ENCODE data around the gene PPFIBP1.
A peak's percentile ranks its signal among the peaks of the same experiment; 100 is the strongest.

The PPFIBP1 gene

DNA sequence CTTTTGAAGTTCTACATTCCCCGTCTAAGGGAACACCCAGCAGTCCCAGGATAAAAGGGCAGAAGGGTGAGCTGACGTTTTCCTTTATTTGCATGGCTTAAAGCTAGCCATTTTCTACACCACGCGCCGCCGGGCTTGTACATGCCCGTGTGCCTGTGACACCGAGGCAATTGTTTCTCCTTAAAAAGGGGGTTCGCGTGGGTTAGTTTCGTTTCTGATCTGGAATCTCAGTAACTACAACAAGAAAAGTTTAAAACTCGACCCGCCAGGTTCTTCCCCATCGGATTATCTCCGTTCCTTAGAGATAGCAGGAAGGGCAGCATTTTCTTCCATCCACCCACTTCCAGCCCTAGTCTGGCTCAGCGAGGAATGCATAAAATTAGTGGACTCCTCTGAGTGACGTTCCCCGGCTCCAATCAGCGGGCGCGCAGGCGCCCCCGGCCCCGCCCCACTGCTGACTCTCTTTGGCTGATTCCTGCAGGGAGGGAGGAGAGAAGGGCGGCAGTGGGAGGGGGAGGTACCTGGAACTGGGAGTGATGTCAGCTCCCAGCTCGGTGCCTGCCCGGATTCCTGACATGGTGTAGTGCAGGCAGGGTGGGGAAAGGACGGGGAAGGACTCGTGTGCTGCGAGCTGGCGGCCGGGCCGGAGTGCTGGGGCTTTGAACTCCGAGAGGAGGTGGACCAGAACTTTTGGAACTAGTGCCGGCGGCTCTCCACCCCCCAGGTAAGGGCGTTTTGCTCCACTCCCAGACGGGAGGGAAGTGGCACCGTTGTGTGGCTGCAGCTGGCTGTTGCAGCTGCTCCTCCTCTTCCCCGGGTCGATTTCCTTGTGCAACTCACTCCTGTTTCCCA lies at the start of gene PPFIBP1:
Gene PPFIBP1 (plus strand): TSS at position 565 of the 852 bp plus-strand sequence. CDS start 109,191 bp downstream, outside the sequence.
- DNase-seq: peak; percentile 97 to 99

DNA sequence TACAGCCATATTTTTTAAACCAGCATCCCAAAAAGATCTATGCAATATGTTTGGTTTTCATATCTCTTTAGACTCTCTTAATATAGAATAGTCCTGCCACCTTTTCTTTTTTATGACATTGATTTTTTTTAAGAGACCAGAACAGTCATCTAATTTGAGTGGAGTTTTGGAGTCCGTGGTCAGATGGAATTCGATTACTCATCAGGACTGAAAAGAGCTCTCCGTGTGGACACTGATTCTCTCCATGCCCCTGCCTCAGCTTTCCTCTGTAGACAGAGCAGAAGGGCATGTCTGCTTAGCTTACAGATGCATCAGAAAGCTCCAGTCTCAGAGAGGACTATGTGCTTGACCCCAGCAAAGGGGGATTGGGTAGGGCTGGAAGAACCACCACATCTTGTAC lies 49.7 kb upstream of the PPFIBP1 start:
- no peak for DNase-seq

DNA sequence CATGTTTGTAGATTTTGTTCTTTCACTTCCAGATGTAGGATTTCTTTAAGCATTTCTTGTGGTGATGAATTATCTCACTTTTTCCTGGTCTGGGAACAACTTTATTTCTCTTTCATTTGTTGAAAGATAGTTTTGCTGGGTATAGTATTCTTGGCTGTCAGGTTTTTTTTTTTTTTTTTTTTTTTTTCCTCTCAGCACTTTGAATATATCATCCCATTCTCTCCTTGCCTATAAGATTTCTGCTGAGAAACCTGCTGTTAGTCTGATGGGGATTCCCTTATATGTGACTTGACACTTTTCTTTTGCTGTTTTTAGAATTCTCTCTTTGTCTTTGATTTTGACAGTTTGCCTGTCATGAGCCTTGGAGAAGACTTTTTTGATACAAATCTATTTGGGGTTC lies 47.0 kb upstream of the PPFIBP1 start:
- DNase-seq: no peak

DNA sequence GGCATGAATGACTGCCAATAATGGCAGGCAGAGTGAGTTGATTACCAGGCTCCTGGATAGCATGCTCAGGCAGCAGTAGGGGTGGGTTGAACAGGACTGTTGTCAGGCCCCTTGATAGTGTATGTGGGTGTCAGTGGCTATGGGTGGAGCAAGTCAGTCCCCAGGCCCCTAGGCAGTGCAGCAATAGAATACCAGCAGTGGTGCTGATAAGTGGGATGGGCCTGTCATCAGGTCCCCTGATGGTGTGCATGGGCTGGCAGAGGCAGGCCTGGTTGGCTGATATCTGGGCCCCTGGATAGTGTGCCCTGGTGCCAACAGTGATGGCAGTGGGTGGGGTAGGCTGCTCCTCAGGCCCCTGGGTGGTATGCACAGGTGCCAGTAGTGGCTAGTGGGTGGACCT lies 45.1 kb upstream of the PPFIBP1 start:
- DNase-seq: no peak

GRCh38 chr12:27480016-27480415 lies 44.0 kb upstream of the PPFIBP1 start:
- DNase-seq: no peak

DNA sequence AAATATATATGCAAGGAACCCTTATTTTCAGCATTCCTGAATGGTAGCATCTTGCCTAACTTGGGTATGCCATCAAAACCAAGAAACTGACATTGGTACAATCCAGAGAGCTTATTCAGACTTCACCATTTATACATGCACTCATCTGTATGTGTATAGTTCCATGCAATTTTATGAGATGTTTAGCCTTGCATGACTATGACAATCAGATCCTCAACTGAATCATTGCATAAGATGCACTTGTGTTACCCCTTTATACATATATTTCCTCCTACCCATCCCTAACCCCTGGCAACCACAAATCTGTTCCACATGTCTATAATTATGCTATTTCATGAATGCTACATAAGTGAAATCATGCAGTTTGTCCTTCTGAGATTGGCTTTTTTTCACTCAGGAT lies 37.0 kb upstream of the PPFIBP1 start:
- DNase-seq: no peak

- DNase-seq: no peak
These were observed 35.5 kb upstream of the PPFIBP1 start for GRCh38 chr12:27488479-27488878.

- DNase-seq: no peak
These were observed 32.8 kb upstream of the PPFIBP1 start for GRCh38 chr12:27491226-27491625.

DNA sequence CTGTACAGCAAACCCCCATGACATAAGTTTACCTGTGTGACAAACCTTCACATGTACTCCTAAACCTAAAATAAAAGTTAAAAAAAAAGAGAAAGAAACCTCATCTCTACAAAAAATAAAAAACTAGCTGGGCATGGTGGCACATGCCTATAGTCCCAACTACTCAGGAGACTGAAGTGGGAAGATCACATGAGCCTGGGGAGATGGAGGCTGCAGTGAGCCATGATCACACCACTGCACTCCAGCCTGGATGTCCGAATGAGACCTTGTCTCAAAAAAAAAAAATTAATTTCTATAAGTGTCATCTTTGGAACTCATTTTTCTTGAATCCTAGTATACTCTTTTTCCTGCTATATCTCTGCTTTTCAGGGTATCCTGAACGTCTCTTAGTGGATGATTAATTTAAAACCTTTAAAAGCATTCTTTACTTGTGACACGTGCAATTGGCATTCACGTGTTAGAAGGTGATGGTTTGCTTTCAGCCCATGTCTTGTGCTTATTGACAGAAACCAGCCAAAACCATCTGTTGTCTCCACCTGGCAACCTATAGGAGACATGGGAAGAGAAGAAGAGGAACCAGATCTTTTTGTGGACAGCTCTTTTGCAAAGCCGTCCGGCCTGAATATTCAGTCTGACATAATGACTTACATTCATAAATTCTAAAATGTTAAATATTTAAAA lies 30.6 kb upstream of the PPFIBP1 start:
- DNase-seq: no peak

DNA sequence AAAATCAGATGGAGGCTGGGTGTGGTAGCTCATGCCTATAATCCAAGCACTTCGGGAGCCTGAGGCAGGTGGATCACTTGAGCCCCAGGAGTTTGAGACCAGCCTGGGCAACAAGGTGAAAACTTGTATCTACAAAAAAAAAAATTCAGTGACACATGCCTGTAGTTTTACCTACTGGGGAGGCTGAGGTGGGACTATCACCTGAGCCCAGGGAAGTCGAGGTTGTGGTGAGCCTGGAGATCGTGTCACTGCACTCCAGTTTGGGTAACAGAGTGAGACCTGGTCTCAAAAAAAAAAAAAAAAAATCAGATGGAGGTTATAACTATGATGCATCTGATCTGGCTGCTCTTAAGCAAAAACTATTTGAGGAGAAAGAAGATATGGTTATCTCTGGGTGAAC lies 26.6 kb upstream of the PPFIBP1 start:
- DNase-seq: no peak

- no peak for DNase-seq
These were observed 25.9 kb upstream of the PPFIBP1 start for GRCh38 chr12:27498149-27498548.

DNA sequence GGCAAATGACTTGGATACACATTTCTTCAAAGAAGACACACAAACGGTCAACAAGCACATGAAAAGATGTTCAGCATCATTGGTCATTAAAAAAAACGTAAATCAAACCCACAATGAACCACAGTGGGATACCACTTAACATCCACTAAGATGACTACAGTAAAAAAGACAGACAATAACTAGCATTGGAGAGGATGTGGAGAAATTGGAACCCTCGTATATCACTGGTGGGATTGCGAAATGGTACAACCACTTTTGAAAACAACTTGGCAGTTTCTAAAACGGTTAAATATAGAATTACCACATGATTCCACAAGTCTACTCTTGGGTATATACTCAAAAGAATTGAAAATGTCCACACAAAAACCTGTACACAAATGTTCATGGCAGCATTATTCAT lies 25.2 kb upstream of the PPFIBP1 start:
- no peak for DNase-seq

DNA sequence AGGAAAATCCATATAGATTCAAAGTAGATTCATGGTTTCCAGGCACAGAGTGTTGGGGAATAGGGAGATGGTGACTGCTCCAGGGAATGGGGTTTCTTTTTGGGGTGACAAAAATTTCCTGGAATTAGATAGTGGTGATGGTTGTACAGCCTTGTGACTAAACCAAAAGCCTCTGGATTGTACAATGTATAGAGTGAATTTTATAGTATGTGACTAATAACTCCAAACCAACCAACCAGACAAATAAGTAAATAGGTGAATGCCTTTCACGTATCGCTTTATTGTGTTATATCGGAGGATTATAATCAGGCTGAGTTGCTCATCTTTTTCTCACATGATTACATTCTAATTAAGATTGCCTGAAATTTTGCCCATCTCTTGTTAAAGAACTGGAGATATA lies 24.6 kb upstream of the PPFIBP1 start:
- DNase-seq: no peak

- no peak for DNase-seq
These were observed 23.5 kb upstream of the PPFIBP1 start for GRCh38 chr12:27500546-27500945.

- DNase-seq: no peak
These were observed 22.0 kb upstream of the PPFIBP1 start for GRCh38 chr12:27502021-27502435.

- DNase-seq: no peak
These were observed 19.5 kb upstream of the PPFIBP1 start for GRCh38 chr12:27504507-27504906.

DNA sequence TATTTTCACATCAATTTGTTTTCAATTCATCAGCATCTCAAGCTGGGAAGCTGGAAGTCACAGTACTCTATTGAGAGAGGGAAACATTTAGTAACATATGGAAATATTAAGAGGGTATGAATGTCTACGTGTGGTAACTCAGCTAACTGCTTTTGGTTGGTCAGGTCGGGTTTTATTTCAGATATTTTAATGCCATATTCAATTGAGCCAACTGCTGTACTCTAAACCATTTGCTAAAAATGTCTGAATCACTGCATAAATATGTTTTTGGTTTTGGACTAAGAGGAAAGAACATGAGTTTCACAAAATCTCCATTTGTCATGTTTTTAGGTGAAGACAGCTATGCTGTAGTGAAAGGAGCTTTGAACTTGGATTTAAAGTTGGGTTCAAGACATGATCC lies 18.9 kb upstream of the PPFIBP1 start:
- no peak for DNase-seq

GRCh38 chr12:27505761-27506160 lies 18.2 kb upstream of the PPFIBP1 start:
- no peak for DNase-seq

- DNase-seq: no peak
These were observed 17.3 kb upstream of the PPFIBP1 start for GRCh38 chr12:27506645-27507189.

DNA sequence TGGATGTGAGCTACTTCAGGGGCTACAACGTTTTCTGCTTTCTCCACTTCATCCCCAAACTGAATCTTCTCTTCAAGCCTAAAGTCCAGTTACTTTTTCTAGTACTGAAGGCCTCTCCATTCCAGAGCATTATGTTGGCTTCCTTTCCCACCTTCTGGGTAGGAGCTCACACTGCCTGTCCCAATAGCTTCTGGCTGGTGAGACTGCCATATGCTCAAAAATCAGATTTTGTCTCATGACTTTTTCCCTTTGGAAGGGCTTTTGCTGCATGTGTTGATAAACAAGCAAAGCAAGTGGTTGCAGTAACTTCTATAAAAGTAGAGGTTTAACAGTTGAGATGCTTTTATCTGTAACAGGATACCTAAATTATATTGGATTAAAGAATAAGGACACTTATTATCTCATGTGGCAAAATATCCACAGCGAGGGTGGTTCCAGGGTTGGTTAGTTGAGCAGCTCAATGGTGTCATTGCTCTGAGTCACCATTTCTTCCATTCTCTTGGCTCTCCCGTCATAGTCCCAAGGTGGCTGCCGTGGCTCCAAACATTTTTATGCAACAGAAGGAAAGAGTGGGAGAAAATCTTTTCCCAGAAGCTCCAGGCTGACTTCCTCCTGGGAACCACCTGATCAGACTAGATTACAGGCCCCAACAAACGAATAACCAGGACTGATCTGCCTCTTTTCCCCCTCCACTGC lies 15.1 kb upstream of the PPFIBP1 start:
- no peak for DNase-seq

- DNase-seq: no peak
These were observed 12.8 kb upstream of the PPFIBP1 start for GRCh38 chr12:27511031-27511722.

- no peak for DNase-seq
These were observed 12.3 kb upstream of the PPFIBP1 start for GRCh38 chr12:27511723-27512045.
